Articular chondrocyte of knee joint (primary cell): ENCODE data around the gene MOGAT3. TPM values are rescaled to one million over a fixed set of nuclear protein-coding genes. Genes with fewer than 3 reads are reported as not detected.

ENCODE experiments used
- small RNA-seq: library from RNA; depleted of rRNA; stranded (forward); fragments of <200 nt; gene quantifications from one replicate; pipeline ENCODE3, GENCODE V24; 2012
- total RNA-seq: library from RNA; depleted of rRNA; stranded (reverse); fragments of >200 nt; gene quantifications from 2 replicates; pipeline ENCODE4 v1.2.3, GENCODE V29; 2012

MOGAT3 gene
- not detected in 2 replicates for total RNA-seq

GRCh38 chr7:101200862-101201599 lies at the start of gene MOGAT3:
MOGAT3 (minus strand) TSS chr7:101201036; CDS start chr7:101200854, 182 bp downstream.

DNA sequence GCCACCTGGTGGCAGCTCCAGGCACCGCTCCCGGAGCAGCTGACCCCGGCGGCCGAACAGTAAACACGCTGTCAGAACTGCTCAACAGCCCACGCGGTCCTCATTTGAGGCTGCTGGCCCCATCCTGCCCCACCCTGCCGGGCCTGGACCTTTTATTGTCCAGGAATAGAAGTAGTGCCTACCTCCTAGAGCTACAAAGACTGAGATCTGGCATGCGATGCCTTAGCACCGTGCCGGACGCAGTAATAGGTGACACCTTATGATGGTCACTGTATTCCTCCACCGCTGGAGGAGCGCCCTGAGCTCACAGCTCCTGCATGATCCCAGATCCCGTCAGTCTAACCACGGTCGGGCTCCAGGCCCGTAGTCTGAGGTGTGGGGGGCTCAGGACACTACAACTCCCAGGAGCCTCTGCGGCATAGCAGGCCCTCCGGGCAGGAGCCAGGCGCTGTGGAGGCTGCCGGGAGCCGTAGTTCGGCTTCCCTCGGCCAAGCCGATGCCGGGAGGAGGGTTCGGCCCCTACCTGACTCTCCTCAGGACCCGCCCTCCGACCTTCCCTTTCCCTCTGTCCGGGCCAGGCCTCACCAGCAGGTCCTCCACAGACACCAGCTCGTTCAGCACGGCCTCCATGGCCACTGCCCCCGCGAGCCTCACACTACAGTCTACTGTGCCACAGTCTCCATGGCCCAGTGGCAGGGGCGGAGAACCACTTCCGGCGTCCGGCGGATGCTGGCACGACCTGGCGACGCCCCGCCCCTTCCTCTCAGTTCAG lies 43.7 kb upstream of the MOGAT3 start, which contains the start of gene FIS1:
TSS of gene FIS1 (minus strand) at position 707 of the 772 bp plus-strand sequence. CDS start at position 630, 77 bp downstream.

GRCh38 chr7:101237206-101238067 lies 36.6 kb upstream of the MOGAT3 start, which contains the start of gene CLDN15:
CLDN15 (minus strand) TSS chr7:101237802; CDS start chr7:101237581, 221 bp downstream.

GRCh38 chr7:101217388-101218235 lies 16.8 kb upstream of the MOGAT3 start, which contains the start of the genes PLOD3 and ZNHIT1:
PLOD3 (minus strand) TSS chr7:101217581; CDS start chr7:101217274, 307 bp downstream.
ZNHIT1 (plus strand) TSS chr7:101218165; CDS start chr7:101218196, 31 bp downstream.

GRCh38 chr7:101180130-101180755 lies 20.6 kb downstream of the MOGAT3 start, which contains the start of gene NAT16:
NAT16 (minus strand) TSS chr7:101180293; CDS start chr7:101174807, 5,486 bp downstream.

GRCh38 chr7:101165075-101165957 lies 35.5 kb downstream of the MOGAT3 start, which contains the start of gene VGF:
VGF (minus strand) TSS chr7:101165569; CDS start chr7:101164843, 726 bp downstream.

GRCh38 chr7:101153969-101154692 lies 46.7 kb downstream of the MOGAT3 start, which contains the start of gene AP1S1:
AP1S1 (plus strand) TSS chr7:101154476; CDS start chr7:101154515, 39 bp downstream.

Small RNA genes within 50 kb of the gene (small RNA-seq; reads per million reads assigned to genes)
- gene MIR4653 = not detected

Other genes with a start within 250 kb of the MOGAT3 start
- not detected in 2 replicates for gene MUC12, start 231.5 kb downstream of the MOGAT3 start, total RNA-seq
- gene MUC17, start 181.0 kb downstream of the MOGAT3 start, total RNA-seq = not detected in 2 replicates
- 11.9 and 14.3 TPM in 2 replicates for gene TRIM56, start 115.6 kb downstream of the MOGAT3 start, total RNA-seq
- gene SERPINE1, start 73.9 kb downstream of the MOGAT3 start, total RNA-seq = 116 and 247 TPM in 2 replicates
- gene AP1S1, start 46.6 kb downstream of the MOGAT3 start, total RNA-seq = 71.2 and 96.6 TPM in 2 replicates
- gene VGF, start 35.5 kb downstream of the MOGAT3 start, total RNA-seq = 0.11 TPM in 1 of 2 replicates, not detected in the other
- 0.11 TPM in 1 of 2 replicates, not detected in the other for gene NAT16, start 20.7 kb downstream of the MOGAT3 start, total RNA-seq
- gene PLOD3, start 16.5 kb upstream of the MOGAT3 start, total RNA-seq = 46.4 and 59.1 TPM in 2 replicates
- gene ZNHIT1, start 17.1 kb upstream of the MOGAT3 start, total RNA-seq = 66.9 and 72.4 TPM in 2 replicates
- 1.7 and 2.0 TPM in 2 replicates for gene CLDN15, start 36.8 kb upstream of the MOGAT3 start, total RNA-seq
- 120 and 154 TPM in 2 replicates for gene FIS1, start 44.0 kb upstream of the MOGAT3 start, total RNA-seq
- gene IFT22, start 120.8 kb upstream of the MOGAT3 start, total RNA-seq = 39.1 and 39.5 TPM in 2 replicates
- gene COL26A1, start 161.8 kb upstream of the MOGAT3 start, total RNA-seq = 0.13 and 0.22 TPM in 2 replicates